ENCODE measurements around the gene PUM1.

DNA sequence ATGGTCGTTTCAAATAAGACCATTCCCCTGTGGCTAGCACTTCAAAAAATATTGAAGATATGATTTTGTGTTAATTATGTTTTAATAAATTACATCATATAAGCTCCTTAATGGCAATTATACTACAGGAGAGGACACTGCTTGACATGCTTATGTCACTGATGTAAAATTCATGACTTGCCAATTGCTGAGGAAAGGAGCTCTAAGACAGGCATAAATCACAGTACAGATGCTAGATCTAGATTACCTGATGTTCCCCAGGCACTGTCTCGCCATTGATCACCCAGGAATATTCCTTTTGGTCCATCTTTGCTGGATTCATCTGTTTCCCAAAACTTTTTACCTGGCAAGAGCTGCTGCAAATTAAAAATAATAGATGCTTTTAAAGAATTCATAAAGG is 58.8 kb downstream of the PUM1 start:
- TF ChIP-seq TAF1 (IDR thresholded peaks at IDR 0.05; ENCODE audit: borderline replicate concordance, low read depth, low read length) (no peak), POLR2AphosphoS5 (IDR thresholded peaks at IDR 0.05; ENCODE audit: low read depth, low read length) (no peak)

Data from GM12892 (cell line).